ENCODE data around the gene IQSEC1.

DNA sequence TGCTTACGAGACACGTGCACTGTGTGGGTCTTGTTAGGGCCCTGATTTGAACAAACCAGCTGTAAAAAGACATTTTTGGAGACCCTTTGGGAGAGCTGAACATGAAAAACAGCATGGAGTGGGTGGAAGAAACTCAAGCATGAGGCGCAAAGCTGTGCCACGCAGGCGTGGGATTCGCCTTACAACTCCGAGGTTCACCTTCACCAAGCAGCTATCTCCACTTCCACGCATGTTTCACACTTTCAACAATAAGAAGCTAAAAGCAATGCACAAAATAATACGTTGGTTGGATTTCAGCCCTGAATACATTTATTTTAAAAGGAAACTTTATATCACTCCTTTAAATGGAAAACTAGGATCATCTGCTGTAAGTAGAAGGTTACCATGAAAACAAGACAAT, 42.5 kb downstream of the IQSEC1 start:
- no peak for TF ChIP-seq POLR2AphosphoS5 (IDR thresholded peaks at IDR 0.05)
- TF ChIP-seq, protein P1, sequence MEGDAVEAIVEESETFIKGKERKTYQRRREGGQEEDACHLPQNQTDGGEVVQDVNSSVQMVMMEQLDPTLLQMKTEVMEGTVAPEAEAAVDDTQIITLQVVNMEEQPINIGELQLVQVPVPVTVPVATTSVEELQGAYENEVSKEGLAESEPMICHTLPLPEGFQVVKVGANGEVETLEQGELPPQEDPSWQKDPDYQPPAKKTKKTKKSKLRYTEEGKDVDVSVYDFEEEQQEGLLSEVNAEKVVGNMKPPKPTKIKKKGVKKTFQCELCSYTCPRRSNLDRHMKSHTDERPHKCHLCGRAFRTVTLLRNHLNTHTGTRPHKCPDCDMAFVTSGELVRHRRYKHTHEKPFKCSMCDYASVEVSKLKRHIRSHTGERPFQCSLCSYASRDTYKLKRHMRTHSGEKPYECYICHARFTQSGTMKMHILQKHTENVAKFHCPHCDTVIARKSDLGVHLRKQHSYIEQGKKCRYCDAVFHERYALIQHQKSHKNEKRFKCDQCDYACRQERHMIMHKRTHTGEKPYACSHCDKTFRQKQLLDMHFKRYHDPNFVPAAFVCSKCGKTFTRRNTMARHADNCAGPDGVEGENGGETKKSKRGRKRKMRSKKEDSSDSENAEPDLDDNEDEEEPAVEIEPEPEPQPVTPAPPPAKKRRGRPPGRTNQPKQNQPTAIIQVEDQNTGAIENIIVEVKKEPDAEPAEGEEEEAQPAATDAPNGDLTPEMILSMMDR (IDR thresholded peaks at IDR 0.05): no peak

All from sigmoid colon (tissue), 4 donors.